DND-41 (cell line): Measurements from ENCODE around the gene YWHAQ.

Source experiments
- EZH2 ChIP-seq: IDR thresholded peaks from 3 replicates; pipeline ENCODE4 v1.6.1; 2012; ENCODE audit warnings: borderline replicate concordance, low read depth, mild to moderate bottlenecking, moderate library complexity, low read length, inconsistent platforms; ENCODE audit not compliant: severe bottlenecking
- TF ChIP-seq, protein P1 (sequence below): IDR thresholded peaks from 2 replicates; pipeline ENCODE4 v1.5.1; 2012; ENCODE audit warnings: borderline replicate concordance, low read length, moderate library complexity, mild to moderate bottlenecking; ENCODE audit not compliant: poor library complexity, severe bottlenecking; ENCODE audit errors: extremely low read depth

DNA sequence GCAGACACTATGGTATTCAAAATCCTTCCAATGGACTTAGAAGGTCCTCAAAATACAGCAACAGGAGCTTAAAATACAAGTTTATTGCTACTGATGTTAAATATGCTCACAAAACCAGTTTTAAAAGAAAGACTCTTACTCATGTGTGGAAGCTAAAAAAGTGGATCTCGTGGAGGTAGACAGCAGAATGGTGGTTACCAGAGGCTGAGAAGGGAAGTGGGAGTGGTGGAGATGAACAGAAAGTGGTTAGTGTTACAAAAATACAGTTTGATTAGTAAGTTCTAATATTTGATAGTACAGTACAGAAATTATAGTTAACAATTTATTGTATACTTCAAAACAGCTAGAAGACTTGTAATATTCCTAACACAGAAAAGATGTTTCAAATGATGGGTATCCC is 87.2 kb downstream of the YWHAQ start:
- TF ChIP-seq EZH2 = no peak
- TF ChIP-seq, protein P1, sequence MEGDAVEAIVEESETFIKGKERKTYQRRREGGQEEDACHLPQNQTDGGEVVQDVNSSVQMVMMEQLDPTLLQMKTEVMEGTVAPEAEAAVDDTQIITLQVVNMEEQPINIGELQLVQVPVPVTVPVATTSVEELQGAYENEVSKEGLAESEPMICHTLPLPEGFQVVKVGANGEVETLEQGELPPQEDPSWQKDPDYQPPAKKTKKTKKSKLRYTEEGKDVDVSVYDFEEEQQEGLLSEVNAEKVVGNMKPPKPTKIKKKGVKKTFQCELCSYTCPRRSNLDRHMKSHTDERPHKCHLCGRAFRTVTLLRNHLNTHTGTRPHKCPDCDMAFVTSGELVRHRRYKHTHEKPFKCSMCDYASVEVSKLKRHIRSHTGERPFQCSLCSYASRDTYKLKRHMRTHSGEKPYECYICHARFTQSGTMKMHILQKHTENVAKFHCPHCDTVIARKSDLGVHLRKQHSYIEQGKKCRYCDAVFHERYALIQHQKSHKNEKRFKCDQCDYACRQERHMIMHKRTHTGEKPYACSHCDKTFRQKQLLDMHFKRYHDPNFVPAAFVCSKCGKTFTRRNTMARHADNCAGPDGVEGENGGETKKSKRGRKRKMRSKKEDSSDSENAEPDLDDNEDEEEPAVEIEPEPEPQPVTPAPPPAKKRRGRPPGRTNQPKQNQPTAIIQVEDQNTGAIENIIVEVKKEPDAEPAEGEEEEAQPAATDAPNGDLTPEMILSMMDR = no peak
